GM12873 (cell line): ENCODE measurements around the gene PTPN3.

Experiments used
- TF ChIP-seq, protein P1 (sequence below): IDR thresholded peaks from 2 replicates; pipeline ENCODE4 v1.5.1; 2012; ENCODE audit warnings: low read depth, mild to moderate bottlenecking, moderate library complexity, low read length, control low read depth; ENCODE audit not compliant: insufficient read depth; ENCODE audit errors: missing control alignments

PTPN3 gene

DNA sequence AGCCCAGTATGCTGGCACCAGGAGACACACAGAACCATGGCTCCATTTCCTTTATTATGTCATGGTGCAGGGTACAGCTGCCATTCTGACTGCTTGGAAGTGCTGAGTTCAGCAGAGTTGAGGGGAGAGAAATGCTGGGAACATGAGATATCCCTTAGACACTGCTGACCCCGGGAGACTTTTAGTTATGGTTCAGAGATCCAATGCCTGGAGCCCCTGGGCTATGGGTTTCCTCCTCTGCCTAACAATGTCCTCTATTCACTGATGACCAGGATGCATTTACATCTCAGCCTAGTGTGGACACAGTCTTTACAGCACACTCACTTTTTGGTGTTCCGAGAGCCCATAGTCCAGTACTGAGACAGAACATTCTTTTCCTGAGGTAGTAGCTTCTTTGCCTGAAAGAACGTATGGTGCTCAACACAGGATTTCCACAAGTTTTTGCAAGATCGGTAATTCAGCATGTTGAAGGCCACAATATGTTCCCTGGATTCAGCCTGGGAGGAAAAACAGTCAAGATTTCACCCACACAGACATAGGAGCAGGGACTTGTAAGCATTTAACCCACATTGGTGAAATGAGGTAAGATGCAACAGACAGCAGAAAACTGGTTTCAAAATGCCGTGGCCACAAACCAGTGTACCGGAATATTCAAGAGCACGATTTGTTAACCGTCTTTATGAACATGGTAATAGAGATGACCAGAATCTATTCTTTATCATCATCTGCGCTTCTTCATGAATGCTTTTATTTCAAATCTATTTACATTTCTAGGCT is 71.3 kb downstream of the PTPN3 start:
- TF ChIP-seq, protein P1, sequence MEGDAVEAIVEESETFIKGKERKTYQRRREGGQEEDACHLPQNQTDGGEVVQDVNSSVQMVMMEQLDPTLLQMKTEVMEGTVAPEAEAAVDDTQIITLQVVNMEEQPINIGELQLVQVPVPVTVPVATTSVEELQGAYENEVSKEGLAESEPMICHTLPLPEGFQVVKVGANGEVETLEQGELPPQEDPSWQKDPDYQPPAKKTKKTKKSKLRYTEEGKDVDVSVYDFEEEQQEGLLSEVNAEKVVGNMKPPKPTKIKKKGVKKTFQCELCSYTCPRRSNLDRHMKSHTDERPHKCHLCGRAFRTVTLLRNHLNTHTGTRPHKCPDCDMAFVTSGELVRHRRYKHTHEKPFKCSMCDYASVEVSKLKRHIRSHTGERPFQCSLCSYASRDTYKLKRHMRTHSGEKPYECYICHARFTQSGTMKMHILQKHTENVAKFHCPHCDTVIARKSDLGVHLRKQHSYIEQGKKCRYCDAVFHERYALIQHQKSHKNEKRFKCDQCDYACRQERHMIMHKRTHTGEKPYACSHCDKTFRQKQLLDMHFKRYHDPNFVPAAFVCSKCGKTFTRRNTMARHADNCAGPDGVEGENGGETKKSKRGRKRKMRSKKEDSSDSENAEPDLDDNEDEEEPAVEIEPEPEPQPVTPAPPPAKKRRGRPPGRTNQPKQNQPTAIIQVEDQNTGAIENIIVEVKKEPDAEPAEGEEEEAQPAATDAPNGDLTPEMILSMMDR: no peak

DNA sequence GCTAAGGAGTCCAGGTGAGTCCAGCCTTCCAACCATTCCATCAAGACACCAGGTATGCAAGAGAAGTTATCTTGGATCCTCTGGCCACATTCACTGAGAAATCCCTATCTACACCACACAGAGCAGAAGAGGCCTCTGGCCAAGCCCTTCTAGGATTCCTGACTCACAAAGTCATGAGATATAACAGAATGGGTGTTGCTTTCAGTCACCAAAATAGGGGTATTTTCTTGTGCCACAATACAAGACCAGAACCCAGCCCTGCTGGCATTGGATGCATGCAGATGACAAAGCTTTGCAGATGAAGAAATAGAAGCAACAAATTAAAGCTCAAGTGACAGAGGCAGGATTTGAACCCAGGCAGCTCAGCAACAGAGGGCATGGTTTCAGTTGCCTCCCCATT is 73.5 kb downstream of the PTPN3 start:
- TF ChIP-seq, protein P1: no peak

DNA sequence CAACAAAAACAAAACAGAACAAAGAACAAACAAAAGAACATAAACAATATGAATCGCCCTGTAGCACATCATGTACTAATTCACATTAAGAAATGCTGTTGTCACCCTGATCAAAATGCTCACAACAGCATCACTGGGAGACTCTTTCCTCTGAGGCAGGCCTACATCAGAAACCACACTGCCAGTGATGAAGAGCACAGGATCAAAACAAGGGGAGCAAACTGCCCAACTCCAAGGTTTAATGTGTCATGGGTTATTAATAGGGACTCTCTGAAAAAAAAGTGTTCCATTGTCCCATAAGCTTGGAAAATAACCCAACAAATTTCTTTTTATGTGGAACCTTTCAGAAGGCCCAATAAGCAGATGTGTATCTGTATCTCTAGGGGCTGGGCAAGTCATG is 74.2 kb downstream of the PTPN3 start:
- TF ChIP-seq, protein P1: no peak

DNA sequence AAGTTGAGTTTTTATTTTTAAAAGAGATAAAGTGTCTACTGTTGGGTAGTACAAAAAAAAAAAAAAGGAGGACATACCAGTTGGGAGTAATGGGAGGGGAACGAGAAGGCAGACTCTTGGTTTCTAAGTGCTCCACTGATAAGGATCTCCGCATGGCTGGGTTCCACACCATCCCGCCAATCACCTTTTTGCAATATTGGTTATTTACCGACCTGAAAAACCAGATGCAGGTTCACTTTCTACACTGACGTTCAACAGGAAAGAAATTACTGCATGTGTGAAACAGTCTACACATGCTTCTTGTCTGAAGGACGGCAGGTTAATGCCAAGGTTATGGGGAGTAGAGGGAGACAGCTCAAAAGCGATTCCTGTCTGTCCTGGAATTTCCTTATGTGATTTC is 75.5 kb downstream of the PTPN3 start:
- TF ChIP-seq, protein P1: no peak

DNA sequence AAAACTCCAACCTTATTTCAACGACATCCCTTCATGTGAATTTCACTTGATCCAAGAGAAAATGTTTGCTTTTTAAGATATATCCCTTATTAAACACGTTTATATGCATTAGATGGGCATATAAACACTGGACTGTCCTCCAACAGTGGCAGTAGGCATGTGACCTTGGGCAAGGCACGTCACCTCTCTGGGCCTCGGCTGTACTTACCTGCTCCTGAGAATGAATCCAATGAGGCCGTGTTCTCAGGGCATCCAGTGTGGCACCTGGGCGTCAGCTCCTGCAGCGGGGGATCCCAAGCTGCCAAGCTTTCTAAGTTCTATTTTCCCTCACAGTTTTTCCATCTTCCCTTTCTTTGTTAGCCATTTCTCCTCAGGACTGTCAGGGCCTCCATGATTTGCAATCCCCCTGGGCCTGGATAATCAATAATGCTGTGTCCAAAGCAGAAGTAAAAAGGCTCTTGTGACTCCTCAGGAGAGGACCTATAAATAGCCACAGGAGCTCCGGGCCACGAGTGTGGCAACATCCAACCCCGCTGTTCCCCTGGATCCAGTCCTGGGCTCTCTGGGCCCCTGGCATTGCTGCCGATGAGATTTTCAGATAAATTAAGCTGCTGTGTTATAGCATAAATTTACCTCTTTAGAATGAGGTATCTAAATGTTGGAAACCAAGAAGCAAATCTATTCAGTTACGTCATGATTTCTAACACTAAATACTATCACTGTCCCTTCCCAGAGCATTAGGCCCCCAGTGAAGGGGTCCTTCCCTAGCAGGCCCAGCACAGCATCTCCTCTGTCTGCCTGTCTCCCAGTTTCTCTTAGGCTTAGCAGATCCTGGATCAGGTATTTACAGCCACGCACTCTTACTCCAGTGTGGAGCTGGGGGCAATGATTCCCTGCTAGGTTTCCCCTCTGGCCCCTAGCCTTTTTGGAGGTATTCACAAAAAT is 76.8 kb downstream of the PTPN3 start:
- TF ChIP-seq, protein P1: no peak

DNA sequence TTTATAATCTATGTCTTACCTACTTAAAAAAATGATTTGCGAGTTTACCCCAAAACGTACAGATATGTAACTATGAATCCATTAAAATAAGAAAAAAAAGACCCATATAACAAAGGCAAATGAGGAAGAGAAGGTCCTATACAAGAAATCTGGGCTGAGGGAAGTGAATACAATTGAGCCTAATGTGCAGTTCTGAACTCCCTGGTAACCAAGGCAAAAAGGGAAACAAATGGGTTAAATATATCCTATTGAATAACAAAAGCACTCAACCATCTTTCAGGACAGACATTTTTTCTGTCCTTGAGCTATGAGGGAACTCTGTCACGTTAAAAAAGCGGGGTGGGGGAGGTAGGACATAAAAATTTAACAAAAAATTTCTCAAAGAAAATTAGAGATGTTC is 78.6 kb downstream of the PTPN3 start:
- TF ChIP-seq, protein P1: no peak

DNA sequence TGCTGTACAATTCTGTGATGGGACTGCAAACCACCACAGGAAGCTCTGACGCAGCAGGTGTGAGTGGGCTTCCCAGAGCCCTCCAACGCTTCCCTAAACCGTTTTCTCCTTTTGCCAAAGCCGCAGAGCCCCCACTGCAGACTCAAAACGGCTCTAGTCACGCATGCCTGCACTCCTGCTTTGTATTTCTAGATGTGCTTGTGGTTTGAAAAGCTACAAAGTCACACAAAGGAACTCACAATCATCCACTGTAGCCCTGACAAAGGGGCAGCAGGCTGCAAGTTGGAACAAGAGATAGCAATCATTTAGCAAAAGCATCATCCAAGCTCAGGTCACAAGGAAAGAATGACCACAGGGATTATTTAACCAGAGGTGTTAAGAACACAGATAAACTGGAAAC is 79.3 kb downstream of the PTPN3 start:
- TF ChIP-seq, protein P1: no peak
